ENCODE measurements around the gene DNAJC16.

DNA sequence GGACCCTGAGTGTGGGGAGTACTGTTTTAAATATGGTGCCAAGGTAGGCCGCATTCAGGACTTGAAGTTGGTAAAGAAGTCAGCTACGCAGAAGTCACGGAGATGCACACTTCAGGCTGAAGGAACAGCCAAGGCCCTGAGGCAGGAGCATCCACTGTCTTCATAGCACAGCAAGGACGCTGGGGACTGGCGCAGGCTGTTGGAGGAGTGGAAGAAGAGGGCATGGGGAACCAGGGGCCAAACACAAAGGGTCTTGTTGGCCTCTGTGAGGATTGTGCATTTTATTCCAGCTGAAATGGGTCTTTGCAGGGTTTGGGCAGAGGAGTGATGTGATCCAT lies 16.6 kb downstream of the DNAJC16 start:
- TF ChIP-seq, protein P1, sequence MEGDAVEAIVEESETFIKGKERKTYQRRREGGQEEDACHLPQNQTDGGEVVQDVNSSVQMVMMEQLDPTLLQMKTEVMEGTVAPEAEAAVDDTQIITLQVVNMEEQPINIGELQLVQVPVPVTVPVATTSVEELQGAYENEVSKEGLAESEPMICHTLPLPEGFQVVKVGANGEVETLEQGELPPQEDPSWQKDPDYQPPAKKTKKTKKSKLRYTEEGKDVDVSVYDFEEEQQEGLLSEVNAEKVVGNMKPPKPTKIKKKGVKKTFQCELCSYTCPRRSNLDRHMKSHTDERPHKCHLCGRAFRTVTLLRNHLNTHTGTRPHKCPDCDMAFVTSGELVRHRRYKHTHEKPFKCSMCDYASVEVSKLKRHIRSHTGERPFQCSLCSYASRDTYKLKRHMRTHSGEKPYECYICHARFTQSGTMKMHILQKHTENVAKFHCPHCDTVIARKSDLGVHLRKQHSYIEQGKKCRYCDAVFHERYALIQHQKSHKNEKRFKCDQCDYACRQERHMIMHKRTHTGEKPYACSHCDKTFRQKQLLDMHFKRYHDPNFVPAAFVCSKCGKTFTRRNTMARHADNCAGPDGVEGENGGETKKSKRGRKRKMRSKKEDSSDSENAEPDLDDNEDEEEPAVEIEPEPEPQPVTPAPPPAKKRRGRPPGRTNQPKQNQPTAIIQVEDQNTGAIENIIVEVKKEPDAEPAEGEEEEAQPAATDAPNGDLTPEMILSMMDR (IDR thresholded peaks at IDR 0.05), result no peak
- TF ChIP-seq POLR2A (IDR thresholded peaks at IDR 0.05) (no peak), EP300 (IDR thresholded peaks at IDR 0.05) (no peak)

All from sigmoid colon (tissue), 4 donors.